Tibial artery (tissue), 4 donors: ENCODE measurements around the gene UVRAG.

Source experiments
- DNase-seq, 2 donors: peaks; one replicate each; pipeline ENCODE4 v3.0.0-alpha.2; 2019
- H3K27ac ChIP-seq, 2 donors: fragments of 200-600 bp; sonication (generic) in 1 of 2; 1 replicate in 1 of 2; 2 replicates in 1 of 2; pipeline ENCODE4 v1.5.1; 2018 to 2019; ENCODE audit warnings: mild to moderate bottlenecking in 1 of 2
- H3K27me3 ChIP-seq, 2 donors: fragments of 200-600 bp; sonication (generic) in 1 of 2; one replicate each; pipeline versions ENCODE4 v1.5.1 to v1.6.0; 2016 to 2019
- H3K36me3 ChIP-seq, 3 donors: fragments of 200-600 bp; sonication (generic) in 2 of 3; one replicate each; pipeline ENCODE4 v1.5.1; 2016 to 2019; ENCODE audit warnings: mild to moderate bottlenecking in 2 of 3
- H3K4me1 ChIP-seq, 4 donors: fragments of 200-600 bp; sonication (generic) in 2 of 4; 1 replicate in 3 of 4; 2 replicates in 1 of 4; pipeline ENCODE4 v1.5.1; 2016 to 2019
- H3K4me3 ChIP-seq, 2 donors: fragments of 200-600 bp; sonication (generic) in 1 of 2; 1 replicate in 1 of 2; 2 replicates in 1 of 2; pipeline ENCODE4 v1.5.1; 2018 to 2019; ENCODE audit warnings: mild to moderate bottlenecking in 2 of 2
- H3K9me3 ChIP-seq, 3 donors: fragments of 200-600 bp; sonication (generic) in 1 of 3; one replicate each; pipeline ENCODE4 v1.5.1; 2016 to 2019
- CTCF ChIP-seq, 2 experiments: fragments of 200-600 bp in 1 of 2; fragments of 450-650 bp in 1 of 2; IDR thresholded peaks; one replicate each; pipeline ENCODE4 v1.5.1; 2017 to 2019; ENCODE audit warnings: antibody characterized with exemption in 2 of 2, mild to moderate bottlenecking in 1 of 2, moderate library complexity in 1 of 2
- intact Hi-C: fragments of 100-400 bp; cut with DNase I; formaldehyde crosslinking; loops from one replicate; pipeline ENCODE4 v1.15.0; 2023; ENCODE audit warnings: low total_unique reads

The UVRAG gene

GRCh38 chr11:76030286-76030685 is 215.3 kb downstream of the UVRAG start:
- TF ChIP-seq CTCF (IDR thresholded peaks at IDR 0.05), result no peak
- peaks cover 0 to 5% (median 0%) of the 10 kb centered on the region in 3 donors for H3K36me3 ChIP-seq
- no peak overlapping the region for H3K4me3 ChIP-seq
- H3K27me3 ChIP-seq, result no peaks in the 10 kb centered on the region
- no peaks in the 10 kb centered on the region for H3K9me3 ChIP-seq
- H3K4me1 ChIP-seq, result peaks cover 0 to 16% (median under 1%) of the 10 kb centered on the region in 4 donors
- intact Hi-C loops, result no loop called here
- no peak overlapping the region for H3K27ac ChIP-seq
- no peak for DNase-seq

DNA sequence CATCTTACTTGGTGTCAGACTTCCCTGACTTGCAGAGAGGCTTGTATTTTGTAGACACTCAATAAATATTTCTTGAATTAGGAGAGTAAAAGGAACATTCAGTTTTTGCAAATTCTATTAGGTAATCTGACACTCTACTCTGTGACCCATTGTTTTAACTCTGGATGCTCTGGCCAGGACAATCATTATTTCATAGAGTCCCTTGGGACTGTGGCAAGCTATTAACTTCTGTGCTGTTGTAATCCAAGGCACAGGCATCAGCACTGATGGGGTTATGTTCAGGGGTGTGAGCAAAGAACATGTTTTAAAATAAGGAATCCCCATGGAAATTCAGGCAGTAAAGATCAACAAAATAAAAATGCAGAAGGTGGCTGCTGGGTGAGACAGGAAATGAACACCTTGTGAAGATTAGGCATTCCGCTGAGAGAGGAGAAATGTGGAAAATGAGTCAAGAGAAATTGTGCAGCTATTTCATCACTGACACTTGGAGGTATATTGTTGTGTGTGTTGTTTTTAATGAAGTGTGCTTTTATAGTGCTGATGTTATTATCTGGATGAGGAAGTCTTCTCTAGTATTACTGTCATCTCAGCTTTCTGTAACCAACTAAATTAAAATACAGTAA is 216.1 kb downstream of the UVRAG start:
- DNase-seq, result no peak
- intact Hi-C loops, result no loop called here
- Histone ChIP-seq H3K27ac (no peak overlapping the region), H3K27me3 (no peaks in the 10 kb centered on the region), H3K9me3 (no peaks in the 10 kb centered on the region), H3K4me3 (no peak overlapping the region), H3K4me1 (peaks cover 0 to 15% (median 0%) of the 10 kb centered on the region in 4 donors), H3K36me3 (peaks cover 0 to 5% (median 0%) of the 10 kb centered on the region in 3 donors)
- no peak for TF ChIP-seq CTCF (IDR thresholded peaks at IDR 0.05)

DNA sequence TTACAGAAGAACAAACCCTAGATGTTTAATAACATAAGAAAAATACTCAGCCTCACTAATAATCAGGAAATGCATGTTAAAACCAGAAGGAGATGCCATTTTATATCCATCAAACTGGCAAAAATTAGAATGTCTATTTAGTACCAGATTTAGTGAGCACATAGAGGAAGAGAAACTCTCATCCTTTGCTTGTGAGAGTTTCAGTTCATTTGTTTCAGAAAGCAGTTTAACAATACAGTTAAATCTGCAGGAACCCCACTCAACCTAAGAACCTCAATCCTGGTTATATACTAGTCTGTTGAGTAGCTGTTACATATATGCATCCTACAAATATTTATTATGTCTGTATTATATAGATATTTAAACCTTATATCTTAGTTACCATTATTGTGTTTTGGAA is 218.7 kb downstream of the UVRAG start:
- H3K36me3 ChIP-seq, result peaks cover 0 to 2% (median 0%) of the 10 kb centered on the region in 3 donors
- intact Hi-C loops, result no loop called here
- H3K27ac ChIP-seq, result no peak overlapping the region
- H3K4me3 ChIP-seq, result no peak overlapping the region
- no peak for DNase-seq
- H3K27me3 ChIP-seq, result no peaks in the 10 kb centered on the region
- no peak for TF ChIP-seq CTCF (IDR thresholded peaks at IDR 0.05)
- no peaks in the 10 kb centered on the region for H3K9me3 ChIP-seq
- H3K4me1 ChIP-seq, result peaks cover 0 to 15% (median 0%) of the 10 kb centered on the region in 4 donors

DNA sequence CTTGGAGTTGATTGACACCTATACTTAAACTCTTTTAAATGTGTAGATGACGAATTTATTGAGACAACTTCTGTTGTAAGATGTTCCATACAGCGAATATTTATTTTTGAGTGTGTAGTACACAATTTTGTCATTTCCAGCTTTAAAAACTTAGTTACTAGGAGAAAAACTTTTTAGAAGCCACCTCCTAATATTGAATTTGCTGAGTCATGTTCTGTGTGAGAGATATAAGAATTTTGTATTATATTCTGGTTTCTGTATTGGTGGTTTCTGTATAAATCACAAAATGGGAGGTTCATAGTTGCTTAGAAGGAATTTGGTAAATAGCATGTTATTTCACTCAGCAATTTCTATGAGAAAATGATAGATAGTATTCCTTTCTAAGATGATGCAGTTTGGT is 220.0 kb downstream of the UVRAG start:
- intact Hi-C loops, result no loop called here
- H3K27ac ChIP-seq, result no peak overlapping the region
- no peaks in the 10 kb centered on the region for H3K36me3 ChIP-seq
- no peaks in the 10 kb centered on the region for H3K9me3 ChIP-seq
- no peaks in the 10 kb centered on the region for H3K27me3 ChIP-seq
- peaks cover 0 to 15% (median 0%) of the 10 kb centered on the region in 4 donors for H3K4me1 ChIP-seq
- no peak for DNase-seq
- TF ChIP-seq CTCF (IDR thresholded peaks at IDR 0.05), result no peak
- no peak overlapping the region for H3K4me3 ChIP-seq

- Histone ChIP-seq H3K4me1 (peaks cover 0 to 6% (median 0%) of the 10 kb centered on the region in 4 donors), H3K27ac (no peak overlapping the region), H3K27me3 (no peaks in the 10 kb centered on the region), H3K4me3 (no peak overlapping the region), H3K36me3 (no peaks in the 10 kb centered on the region), H3K9me3 (no peaks in the 10 kb centered on the region)
- no peak for TF ChIP-seq CTCF (IDR thresholded peaks at IDR 0.05)
- intact Hi-C loops, result no loop called here
- no peak for DNase-seq
Observed at GRCh38 chr11:76038608-76039007, 223.6 kb downstream of the UVRAG start.

DNA sequence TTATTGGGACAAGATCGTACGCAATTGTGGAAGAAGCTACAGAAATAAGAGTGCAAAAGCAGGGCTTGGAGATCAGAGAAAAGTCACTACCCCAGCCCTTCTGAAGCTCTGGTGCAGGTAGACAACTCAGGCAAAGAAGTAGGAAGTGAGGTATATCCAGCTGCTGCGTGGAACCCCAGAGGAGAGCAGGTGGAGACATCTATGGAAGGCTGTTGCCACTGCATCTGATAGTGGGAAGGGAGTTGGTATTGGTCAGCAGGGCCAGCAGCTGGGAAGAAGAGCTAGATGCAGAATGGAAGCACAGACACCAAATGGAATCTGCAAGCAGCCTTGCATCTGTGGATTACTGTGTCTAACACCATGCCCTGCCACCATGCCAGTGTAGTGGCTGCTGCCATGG is 226.2 kb downstream of the UVRAG start:
- Histone ChIP-seq H3K9me3 (no peaks in the 10 kb centered on the region), H3K36me3 (no peaks in the 10 kb centered on the region), H3K27ac (no peak overlapping the region), H3K27me3 (no peaks in the 10 kb centered on the region), H3K4me3 (no peak overlapping the region), H3K4me1 (no peaks in the 10 kb centered on the region)
- intact Hi-C loops, result no loop called here
- no peak for TF ChIP-seq CTCF (IDR thresholded peaks at IDR 0.05)
- no peak for DNase-seq
